Adrenal gland (tissue), 5 donors: ENCODE results near the gene L2HGDH.

Experiments
- POLR2A ChIP-seq, 2 donors: fragments of 450-650 bp; IDR thresholded peaks; one replicate each; pipeline ENCODE4 v1.6.1; 2017; ENCODE audit warnings: antibody characterized with exemption in 2 of 2, mild to moderate bottlenecking in 2 of 2, moderate library complexity in 1 of 2
- TF ChIP-seq, protein P1 (sequence below), 6 experiments: fragments of 450-650 bp in 4 of 6; fragments of 200-600 bp in 2 of 6; sonication (generic) in 1 of 6; IDR thresholded peaks; 1 replicate in 5 of 6; 2 replicates in 1 of 6; pipeline versions ENCODE4 v1.5.1 to v1.8.0; 2016 to 2021; ENCODE audit warnings: antibody characterized with exemption in 6 of 6, mild to moderate bottlenecking in 2 of 6, moderate library complexity in 1 of 6
- donor health status: DM: no; HTN: no; CAD: no.

GRCh38 chr14:50311972-50312733 lies at the start of gene L2HGDH, which contains the start of gene DMAC2L:
- peak; percentile 56 to 82 for TF ChIP-seq POLR2A (IDR thresholded peaks at IDR 0.05)
- TF ChIP-seq, protein P1, sequence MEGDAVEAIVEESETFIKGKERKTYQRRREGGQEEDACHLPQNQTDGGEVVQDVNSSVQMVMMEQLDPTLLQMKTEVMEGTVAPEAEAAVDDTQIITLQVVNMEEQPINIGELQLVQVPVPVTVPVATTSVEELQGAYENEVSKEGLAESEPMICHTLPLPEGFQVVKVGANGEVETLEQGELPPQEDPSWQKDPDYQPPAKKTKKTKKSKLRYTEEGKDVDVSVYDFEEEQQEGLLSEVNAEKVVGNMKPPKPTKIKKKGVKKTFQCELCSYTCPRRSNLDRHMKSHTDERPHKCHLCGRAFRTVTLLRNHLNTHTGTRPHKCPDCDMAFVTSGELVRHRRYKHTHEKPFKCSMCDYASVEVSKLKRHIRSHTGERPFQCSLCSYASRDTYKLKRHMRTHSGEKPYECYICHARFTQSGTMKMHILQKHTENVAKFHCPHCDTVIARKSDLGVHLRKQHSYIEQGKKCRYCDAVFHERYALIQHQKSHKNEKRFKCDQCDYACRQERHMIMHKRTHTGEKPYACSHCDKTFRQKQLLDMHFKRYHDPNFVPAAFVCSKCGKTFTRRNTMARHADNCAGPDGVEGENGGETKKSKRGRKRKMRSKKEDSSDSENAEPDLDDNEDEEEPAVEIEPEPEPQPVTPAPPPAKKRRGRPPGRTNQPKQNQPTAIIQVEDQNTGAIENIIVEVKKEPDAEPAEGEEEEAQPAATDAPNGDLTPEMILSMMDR (IDR thresholded peaks at IDR 0.05) = no peak
